Measurements from ENCODE around the gene NFKB1. TPM values are rescaled to one million over a fixed set of nuclear protein-coding genes. Genes with fewer than 3 reads are reported as not detected.
"Not testable (repeated sequence)": the region's sequence is repeated elsewhere in the genome, so short reads cannot be mapped to it uniquely, and the experiment has no call there.

NFKB1 gene
- total RNA-seq, 1 experiment from 2014 or later = 22.3 TPM

DNA sequence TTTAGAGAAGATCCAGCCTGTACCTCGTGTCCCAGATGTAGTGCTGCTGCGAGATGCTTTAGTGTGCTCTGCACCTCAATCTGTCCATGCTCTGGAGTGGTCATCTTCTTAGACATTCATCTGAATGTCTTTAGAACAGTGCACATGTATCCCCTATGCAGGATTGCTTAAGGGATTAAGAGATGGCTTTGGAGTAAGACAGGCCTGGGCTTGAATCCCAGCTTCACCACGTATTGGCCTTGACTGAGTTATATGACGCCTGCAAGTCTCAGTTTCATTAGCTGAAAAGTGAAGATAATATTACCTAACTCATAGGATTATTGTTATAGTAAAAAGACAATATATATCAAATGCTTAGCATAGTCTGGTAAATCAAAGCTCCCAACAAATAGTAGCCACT lies 98.3 kb downstream of the NFKB1 start:
- DNase-seq (ENCODE audit: low read depth) = no peak

DNA sequence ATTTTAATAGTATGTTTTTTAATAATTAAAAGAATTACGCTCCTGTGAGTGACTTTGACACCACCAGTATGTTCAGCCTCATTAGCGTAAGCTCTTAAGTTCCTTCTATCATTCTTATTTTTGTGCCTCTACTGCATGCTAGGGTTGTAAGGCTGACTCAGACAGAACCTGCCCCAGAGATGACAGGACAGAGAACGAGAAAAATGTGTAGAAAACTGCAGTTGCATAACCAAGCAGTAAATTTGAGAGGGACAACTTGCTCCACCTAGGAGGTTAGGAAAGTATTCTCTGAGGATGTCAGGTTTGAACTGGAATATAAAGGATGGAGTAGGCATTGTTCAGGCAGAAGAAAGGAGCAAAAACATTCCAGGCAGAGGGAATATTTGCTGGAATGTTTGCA lies 98.7 kb downstream of the NFKB1 start:
- no peak for DNase-seq (ENCODE audit: low read depth)

DNA sequence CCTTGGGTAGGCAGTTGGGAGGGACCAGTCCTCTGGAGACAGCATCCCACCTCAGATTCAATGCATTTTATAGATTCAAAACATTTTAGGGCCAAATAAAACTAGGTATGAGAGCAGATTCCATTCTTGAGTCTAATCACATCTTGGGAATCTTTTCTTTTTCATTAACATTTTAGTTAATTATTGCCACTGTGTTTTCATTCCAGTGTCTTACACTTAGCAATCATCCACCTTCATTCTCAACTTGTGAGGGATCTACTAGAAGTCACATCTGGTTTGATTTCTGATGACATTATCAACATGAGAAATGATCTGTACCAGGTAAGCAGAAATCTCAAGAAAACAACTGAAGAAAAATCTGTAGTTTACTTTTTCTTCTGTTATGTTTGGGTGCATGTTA lies 99.5 kb downstream of the NFKB1 start:
- DNase-seq (ENCODE audit: low read depth) = no peak

DNA sequence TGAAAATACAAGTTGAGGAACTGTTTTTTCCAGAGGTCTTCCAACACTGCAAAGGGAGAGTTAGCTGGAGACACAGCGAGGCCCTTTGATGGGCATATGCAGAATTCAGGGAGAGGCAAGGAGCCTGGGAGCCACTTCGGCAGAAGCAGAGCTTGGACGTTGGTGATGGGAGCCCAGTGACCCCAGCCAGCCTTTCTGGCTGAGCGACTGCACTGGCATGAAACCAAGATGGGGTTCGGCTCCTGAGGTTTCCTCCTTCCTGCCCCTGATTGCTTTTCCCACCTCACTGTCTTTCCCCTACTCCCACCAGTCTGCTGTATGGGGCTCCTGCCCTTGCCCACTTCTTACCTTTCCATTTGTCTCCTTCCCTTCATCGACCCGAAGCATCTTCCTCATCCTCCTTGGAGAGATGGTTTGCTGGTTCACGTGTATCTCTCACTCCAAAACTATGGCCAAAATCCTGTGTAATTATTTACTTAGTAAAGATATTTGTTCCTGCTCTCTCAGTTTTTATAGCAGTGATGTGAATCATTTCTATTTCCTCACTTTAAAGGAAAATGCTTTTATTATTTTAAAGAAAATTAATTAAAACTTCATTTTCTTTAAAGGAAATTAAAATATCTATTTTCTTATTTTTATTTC lies 100.5 kb downstream of the NFKB1 start:
- no peak for DNase-seq (ENCODE audit: low read depth)

DNA sequence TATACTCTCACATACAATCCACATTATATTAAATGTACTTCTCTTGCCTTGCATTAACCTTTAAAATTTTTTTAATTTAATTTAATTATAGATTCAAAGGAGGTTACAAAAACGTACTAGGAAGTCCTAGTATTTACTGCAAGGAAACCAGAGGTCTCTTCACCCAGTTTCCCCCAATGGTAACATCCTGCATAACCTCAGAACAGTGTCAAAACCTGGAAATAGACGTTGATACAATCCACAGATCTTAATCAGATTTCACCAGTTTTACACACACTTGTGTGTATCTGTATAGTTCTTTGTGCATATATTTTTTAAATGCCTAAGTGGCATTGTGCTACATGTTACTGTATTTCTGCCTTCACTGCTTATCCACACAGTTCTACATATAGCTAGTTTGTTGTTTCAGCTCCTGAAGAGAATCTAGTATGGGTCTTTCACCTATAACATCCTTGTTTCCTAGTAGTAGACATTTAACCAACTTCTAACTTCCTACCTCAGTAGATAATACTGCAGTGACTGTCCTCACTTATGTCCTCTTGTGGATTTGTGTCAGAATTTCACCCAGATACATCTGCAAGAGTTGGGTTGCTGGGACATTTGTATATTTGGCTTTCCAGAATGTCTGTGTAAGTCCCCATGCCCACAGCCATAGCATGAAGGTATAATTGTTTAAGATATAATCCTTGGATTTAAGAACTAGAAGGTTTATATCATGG lies 103.2 kb downstream of the NFKB1 start:
- peak; percentile 1 for DNase-seq (ENCODE audit: low read depth)

DNA sequence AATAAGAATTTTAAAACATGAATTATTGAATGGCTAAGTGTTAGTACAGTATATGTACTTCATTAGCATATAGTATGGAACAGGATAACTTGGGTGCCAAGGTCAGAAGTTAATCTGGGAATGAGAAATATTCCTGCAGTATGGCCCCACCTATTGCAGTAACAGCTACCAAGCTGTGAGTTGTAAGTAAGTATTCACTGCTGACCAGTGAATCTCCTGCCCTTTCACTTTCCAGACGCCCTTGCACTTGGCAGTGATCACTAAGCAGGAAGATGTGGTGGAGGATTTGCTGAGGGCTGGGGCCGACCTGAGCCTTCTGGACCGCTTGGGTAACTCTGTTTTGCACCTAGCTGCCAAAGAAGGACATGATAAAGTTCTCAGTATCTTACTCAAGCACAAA lies 105.1 kb downstream of the NFKB1 start:
- no peak for DNase-seq (ENCODE audit: low read depth)

DNA sequence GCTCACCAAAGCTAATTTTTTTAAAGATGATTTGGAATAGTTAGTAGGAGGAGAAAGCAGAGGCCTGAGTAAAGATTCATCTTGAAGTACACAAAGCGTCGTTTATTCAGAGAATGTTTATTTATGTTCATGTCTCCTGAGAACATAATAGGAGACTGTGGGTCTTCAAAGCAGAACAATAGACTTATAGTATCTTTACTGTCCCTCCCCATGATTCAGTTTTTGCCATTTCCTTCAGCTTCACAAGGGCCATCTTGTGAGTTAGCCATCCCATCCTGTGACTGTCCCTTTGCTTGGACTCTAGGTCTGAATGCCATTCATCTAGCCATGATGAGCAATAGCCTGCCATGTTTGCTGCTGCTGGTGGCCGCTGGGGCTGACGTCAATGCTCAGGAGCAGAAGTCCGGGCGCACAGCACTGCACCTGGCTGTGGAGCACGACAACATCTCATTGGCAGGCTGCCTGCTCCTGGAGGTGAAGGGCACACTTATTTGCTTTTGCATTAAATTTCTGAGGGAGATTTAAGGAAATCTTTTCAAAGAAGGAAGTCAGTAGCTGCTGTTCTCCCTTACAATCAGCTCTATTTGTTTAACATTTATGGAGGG lies 105.8 kb downstream of the NFKB1 start:
- DNase-seq (ENCODE audit: low read depth) = no peak

DNA sequence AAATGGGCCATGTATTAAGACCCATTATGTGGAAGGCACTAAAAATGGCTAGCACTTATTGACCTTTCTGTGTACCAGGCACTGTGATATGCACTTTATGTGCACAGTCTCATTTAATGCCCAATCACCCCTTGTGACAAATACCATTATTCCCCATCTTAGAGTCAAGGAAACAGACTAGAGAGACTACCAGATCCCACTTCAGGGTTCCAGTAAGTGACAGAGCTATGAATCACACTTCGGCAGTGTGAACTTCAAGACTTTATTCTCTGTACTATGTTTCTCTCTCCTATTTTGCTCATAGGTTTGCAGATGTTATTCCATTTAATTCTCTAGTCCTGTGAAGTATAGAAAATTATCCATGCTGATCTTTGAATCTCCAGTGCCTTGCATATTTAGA lies 107.0 kb downstream of the NFKB1 start:
- peak; percentile 21 for DNase-seq (ENCODE audit: low read depth)

DNA sequence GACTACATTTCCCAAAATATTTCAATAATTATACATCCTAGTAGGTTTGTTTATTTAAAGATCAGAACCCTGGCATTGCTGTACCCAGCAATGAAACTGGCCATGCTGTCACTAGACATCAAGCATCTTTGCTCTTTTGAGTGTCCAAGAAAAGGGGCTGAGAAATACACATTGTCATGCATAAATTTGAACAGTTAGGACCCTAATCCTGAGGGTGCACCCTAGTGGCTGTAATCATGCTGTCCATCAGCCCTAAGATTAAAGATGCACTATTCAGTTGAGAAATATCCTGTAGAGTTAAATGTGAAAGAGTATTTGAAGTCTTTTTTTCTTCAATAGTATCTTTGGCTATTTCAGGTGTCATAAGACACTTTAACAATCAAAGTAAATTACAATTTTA lies 108.8 kb downstream of the NFKB1 start:
- peak; percentile 15 for DNase-seq (ENCODE audit: low read depth)

DNA sequence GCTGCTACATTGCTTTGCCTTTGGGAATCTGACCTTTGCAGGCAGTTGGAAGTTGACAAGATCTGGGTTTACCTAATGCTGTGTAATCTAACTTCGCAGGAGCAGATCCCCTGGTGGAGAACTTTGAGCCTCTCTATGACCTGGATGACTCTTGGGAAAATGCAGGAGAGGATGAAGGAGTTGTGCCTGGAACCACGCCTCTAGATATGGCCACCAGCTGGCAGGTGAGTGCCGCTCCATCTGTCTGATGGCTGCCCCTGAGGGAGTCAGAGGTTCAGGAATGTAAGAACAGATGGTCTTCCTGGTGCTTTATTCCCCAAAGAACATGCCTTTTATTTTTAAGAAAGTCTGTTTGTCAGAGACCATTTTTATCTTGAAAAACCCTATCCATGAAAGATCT lies 109.3 kb downstream of the NFKB1 start:
- DNase-seq (ENCODE audit: low read depth) = no peak

DNA sequence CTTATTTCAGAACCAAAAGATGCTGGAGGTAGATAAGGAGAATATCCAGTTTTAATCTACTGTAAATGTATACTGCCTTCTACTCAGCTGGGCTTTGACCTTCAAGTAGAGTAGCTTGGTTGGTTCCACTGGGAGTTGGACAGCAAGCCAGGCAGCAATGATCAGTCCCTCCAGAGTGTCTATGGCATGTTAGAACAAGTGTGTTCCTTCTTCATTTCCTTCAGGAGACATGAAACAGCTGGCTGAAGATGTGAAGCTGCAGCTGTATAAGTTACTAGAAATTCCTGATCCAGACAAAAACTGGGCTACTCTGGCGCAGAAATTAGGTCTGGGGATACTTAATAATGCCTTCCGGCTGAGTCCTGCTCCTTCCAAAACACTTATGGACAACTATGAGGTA lies 111.1 kb downstream of the NFKB1 start:
- no peak for DNase-seq (ENCODE audit: low read depth)

DNA sequence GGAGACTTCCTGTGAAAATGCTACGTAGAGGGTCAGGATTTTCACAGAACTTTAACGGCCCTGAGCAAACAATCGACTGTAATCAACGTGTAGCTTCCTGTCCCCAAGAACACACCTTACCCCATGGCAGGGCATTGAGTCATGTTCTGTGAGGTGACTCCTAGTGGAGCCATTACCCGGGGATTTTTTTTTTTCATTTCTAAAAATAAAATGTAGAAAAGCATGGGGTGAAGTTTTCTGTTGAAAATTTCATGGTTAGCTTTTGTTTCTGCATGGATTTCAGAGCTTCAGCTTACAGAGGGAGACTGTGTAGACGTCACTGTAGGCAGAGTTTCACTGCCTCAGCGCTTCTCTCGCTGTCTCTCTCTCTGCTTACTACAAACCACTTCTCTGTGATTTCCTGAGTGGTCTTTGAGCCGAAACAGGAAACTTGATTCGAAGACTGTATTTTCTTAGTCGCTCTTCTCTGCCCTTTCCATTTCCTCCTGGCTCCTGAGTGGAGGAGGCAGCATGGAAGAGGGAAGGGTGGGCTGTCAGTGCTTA lies 111.7 kb downstream of the NFKB1 start:
- DNase-seq (ENCODE audit: low read depth) = no peak

DNA sequence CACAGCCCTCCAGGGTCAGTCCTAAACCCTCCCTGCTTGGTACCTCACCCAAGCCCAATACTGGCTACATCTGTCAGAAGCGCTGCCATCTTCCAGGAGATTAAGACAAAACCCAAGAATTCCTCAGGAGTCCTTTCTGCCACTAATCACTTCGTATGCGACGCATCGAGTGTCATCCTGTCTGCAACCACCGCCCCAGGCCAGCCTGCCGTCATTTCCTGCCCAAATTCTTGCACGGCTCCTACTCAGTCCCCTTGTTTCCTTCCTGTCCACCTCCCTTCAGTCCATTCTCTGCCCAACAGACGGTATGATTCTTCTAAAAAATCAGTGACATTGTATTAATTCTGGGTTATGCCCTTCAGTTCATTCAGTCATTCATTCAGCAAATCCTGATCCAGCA lies 113.6 kb downstream of the NFKB1 start:
- DNase-seq (ENCODE audit: low read depth) = no peak

DNA sequence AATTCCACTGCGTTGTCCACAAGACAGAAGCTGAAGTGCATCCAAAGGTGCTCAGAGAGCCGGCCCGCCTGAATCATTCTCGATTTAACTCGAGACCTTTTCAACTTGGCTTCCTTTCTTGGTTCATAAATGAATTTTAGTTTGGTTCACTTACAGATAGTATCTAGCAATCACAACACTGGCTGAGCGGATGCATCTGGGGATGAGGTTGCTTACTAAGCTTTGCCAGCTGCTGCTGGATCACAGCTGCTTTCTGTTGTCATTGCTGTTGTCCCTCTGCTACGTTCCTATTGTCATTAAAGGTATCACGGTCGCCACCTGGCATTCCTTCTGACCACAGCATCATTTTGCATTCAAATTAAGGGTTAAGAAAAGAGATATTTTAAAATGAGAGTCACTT lies 115.5 kb downstream of the NFKB1 start:
- DNase-seq (ENCODE audit: low read depth) = no peak

DNA sequence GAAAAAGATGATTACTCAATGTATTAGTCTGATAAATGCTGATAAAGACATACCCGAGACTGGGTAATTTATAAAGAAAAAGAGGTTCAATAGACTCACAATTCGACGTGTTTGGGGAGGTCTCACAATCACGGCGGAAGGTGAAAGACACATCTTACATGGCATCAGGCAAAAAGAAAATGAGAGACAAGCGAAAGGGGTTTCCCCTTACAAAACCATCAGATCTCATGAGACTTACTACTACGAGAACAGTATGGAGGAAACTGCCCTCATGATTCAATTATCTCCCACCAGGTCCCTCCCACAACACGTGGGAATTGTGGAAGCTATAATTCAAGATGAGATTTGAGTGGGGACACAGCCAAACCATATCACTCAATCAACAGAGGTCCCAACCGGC lies 117.9 kb downstream of the NFKB1 start:
- DNase-seq (ENCODE audit: low read depth) = not testable (repeated sequence)

DNA sequence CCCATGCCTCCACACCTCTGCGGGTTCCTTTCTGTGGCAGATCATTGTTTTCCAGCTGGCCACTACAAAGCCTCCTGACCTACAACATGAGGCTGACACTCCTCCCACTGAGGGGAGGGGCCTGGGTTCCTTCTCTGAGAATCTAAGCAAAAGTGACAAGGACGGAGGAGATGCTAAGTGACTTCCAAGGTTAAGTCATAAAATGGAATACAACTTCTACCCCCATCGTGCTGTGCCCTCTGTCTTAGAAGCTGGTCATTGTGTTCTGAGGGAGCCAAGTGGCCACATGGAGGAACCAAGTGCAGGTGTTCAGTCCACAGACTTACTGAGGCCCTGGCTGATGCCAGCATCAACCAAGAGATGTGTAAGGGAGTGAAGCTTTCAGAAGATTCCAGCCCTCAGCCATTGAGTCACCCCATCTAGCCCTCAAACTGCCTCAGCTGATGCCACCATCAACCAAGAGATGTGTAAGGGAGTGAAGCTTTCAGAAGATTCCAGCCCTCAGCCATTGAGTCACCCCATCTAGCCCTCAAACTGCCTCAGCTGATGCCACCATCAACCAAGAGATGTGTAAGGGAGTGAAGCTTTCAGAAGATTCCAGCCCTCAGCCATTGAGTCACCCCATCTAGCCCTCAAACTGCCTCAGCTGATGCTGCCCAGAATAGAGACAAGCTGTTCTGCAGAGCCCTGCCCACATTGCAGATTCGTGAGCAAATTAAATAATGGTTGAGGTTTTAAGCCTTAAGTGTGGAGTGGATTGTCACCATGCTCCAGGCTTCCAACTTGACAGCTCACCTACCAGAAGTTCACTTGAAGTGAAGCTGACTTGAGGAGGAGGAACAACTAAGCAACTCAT lies 118.8 kb downstream of the NFKB1 start:
- DNase-seq (ENCODE audit: low read depth) = peak; percentile 54

DNA sequence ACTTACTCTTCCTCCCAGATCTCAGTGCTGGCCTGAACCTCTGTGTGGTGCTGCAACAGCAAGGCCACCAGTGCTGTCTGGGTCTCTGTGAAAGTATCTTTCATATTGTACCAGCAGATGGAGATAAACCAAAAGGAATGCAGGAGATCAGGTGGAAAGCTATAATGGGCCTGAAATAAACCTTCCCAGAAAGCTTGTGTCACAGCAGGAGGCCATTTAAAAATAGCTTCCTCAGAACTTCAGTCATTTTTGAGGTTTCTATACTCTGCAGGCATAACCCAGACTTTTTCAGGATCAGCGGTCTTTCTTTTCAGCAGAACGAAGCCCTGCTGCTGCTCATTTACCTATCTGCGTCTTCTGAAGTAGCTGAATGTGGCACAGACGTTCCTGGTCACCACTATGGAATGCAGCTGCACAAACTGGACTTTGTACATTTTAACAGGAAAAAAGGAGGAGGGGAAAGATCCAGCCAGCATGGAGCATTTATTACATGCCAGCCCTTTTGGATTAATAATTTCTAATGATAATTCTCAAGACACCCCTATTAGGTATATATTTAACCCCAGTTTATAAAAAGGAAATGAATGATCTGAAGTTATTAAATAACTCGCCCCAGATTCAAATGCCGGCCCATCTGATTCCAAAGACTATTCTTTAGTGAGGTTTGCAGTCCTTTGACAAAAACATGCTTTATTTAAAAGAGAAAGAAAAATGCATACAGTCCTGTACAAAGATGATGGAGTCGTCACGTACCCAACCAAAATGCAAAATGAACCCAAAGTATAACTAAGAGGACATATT lies 119.7 kb downstream of the NFKB1 start:
- peak; percentile 79 for DNase-seq (ENCODE audit: low read depth)

DNA sequence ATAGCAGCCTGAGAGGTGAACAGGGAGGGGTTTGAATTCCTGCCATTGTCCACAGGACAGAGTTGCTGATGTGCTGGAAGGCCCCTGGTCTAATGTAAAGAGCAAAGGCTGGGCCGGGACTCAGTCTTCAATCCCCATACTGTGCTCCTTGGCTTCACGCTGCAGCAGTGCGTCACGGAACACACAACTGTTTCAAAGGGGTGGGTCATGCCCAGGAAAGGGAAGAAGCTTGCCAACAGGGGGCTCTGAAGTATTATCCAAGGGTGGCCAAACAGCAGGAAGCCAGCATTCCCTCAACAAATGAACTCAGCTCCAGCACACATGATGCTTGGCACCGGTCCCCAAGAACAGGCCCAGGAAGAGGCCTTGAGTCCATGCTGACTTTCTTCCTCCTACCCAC lies 122.5 kb downstream of the NFKB1 start:
- peak; percentile 52 for DNase-seq (ENCODE audit: low read depth)

DNA sequence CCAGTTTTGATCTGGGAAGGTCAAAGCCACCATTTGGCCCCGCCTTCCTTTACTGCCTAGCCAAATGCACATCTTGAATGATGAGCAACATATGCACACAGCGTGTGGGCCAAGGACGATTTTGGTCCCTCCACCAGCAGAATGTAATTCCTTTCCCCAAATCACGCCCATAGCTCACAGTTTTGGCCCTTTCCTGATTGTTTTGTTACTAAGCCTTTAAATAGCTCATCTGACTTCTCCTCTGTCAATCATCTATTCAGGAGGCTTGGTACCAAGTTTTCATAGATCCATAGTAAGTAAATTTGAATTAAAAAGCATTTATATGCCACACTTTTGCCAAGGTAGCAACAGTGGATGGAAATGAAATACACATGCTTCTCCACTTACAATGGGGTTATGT lies 123.3 kb downstream of the NFKB1 start:
- DNase-seq (ENCODE audit: low read depth) = no peak

DNA sequence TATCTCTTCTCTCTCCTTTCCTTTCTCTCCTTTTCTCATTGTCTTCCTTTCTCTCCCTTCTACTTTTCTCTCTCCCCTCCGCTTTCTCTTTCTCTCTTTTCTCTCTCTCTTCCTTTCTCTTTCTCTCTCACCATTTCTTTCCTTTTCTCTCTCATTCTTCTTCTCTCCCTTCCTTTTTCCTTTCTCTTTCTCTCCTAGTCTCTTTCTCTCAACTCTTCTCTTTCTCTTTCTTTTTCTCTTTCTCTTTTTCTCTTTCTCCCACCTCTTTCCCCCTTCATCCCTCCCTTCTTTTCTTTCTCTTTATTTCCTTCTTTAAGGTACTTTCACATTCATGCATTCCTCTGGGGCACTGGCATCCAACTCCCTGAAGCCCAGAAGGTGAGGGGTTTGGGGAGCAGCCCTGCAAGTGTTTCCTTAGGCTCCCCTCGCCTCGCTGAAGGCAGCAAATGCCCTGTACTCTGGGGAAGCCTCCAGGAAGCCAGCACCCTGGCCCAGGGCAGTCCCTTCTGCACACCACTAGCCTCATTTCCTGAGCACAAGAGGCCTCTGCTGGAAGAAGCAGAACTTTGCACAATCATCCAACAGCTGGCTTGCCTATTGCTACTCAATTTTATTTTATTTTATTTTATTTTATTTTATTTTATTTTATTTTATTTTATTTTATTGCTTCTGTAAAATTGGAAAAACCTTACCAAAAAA lies 124.2 kb downstream of the NFKB1 start:
- peak; percentile 41 for DNase-seq (ENCODE audit: low read depth)
